22Rv1 (cell line): ENCODE measurements around the gene DUSP16.

Experiments used
- CTCF ChIP-seq: fragments of 450-650 bp; IDR thresholded peaks from 2 replicates; pipeline ENCODE4 v1.5.1; 2017; ENCODE audit warnings: mild to moderate bottlenecking
- ZFX ChIP-seq: fragments of 450-650 bp; IDR thresholded peaks from 2 replicates; pipeline ENCODE4 v1.6.1; 2017; ENCODE audit warnings: antibody characterized with exemption, borderline replicate concordance

- no peak for TF ChIP-seq CTCF
- no peak for TF ChIP-seq ZFX
Observed at GRCh38 chr12:12513416-12514006, 49.2 kb downstream of the DUSP16 start.
